Measurements from ENCODE around the gene KASH5.
A peak's percentile ranks its signal among the peaks of the same experiment; 100 is the strongest.
"Not testable (repeated sequence)": the region's sequence is repeated elsewhere in the genome, so short reads cannot be mapped to it uniquely, and the experiment has no call there.

The KASH5 gene

GRCh38 chr19:49362048-49362928, 25.8 kb upstream of the KASH5 start, which contains the start of gene TEAD2:
TSS of gene TEAD2 (minus strand) at chr19:49362416. CDS start at chr19:49360075, 2,341 bp downstream.
- DNase-seq (ENCODE audit: low read depth, low spot score), result no peak

DNA sequence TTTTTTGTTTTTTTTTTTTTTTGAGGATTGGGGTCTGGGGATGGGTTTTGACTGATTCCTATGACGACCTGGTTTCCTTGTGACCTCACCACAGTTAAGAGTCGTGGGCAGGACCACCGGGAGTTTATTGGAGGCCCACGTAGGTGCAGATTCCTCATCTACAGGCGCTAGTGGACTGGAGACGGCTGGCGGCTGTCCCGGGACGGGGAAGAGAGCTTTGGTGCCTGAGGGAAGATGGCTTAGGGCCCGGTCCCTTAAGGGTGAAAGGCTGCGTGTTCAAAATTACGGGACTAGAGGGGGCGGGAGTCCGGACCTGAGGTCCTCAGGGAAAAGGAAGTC, 25.2 kb upstream of the KASH5 start:
- no peak for DNase-seq (ENCODE audit: low read depth, low spot score)

- peak; percentile 98 for DNase-seq (ENCODE audit: low read depth, low spot score)
Observed at GRCh38 chr19:49363268-49364082, 24.6 kb upstream of the KASH5 start, which contains the start of gene DKKL1. TSS of gene DKKL1 (plus strand) at chr19:49363877. CDS start at chr19:49363999, 122 bp downstream.

GRCh38 chr19:49364083-49364737, 23.8 kb upstream of the KASH5 start:
- no peak for DNase-seq (ENCODE audit: low read depth, low spot score)

GRCh38 chr19:49366110-49366509, 21.9 kb upstream of the KASH5 start:
- no peak for DNase-seq (ENCODE audit: low read depth, low spot score)

DNA sequence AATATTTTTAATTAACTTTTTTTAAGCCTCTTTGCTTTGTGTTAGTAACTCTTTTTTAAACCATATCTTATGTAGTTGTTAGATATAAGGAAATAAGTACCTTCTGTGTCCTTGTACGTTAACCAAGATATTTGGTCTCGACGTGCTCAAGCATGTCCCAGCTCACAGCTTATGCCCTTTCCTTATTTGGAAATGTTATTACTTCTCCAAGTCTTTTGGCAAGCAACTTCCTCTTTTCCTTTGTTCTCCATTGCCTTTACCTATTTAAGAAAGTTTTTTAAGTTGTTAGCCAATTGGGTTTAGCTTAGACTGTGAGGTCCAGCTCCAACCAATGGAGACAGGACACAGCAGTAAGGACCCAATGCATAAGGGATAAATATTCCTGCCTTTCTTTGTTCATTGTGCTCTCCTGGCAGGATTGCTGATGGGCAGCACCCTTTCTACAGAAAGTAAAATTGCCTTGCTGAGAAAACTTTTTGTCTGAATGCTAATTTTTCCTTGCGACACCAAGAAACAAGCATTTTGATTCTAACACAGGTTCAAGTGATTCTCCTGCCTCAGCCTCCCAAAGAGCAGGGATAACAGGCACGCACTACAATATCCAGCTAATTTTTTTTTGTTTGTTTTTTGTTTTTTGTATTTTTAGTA, 19.2 kb upstream of the KASH5 start:
- DNase-seq (ENCODE audit: low read depth, low spot score), result no peak

GRCh38 chr19:49371184-49371583, 16.9 kb upstream of the KASH5 start:
- DNase-seq (ENCODE audit: low read depth, low spot score), result no peak

- DNase-seq (ENCODE audit: low read depth, low spot score), result not testable (repeated sequence)
Observed at GRCh38 chr19:49373174-49373573, 14.9 kb upstream of the KASH5 start.

- no peak for DNase-seq (ENCODE audit: low read depth, low spot score)
Observed at GRCh38 chr19:49374665-49375434, 13.2 kb upstream of the KASH5 start.

- no peak for DNase-seq (ENCODE audit: low read depth, low spot score)
Observed at GRCh38 chr19:49378512-49378911, 9.5 kb upstream of the KASH5 start.

GRCh38 chr19:49380391-49380790, 7.7 kb upstream of the KASH5 start:
- DNase-seq (ENCODE audit: low read depth, low spot score), result no peak

GRCh38 chr19:49382639-49383038, 5.4 kb upstream of the KASH5 start:
- DNase-seq (ENCODE audit: low read depth, low spot score), result no peak

GRCh38 chr19:49383599-49383998, 4.5 kb upstream of the KASH5 start:
- DNase-seq (ENCODE audit: low read depth, low spot score), result no peak

DNA sequence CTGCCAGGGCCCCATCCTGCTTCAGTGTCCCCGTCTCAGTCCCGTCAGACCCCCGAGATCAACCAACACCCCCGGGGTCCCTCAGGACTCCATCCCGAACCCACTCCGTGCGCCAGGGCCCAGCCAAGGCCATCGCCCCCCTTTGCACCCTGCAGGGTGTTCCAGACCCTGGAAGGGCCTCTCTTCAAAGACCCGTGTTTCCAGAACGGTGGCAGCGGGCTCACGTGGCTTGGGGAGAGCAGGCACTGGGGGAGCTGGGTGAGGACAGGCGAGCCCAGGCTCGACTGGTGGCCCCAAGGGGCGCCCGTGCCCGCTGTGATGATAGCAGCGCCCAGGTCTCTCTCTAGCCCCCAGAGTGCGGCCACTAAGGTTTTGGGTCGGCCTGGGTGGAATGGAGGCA, 1.4 kb downstream of the KASH5 start:
- no peak for DNase-seq (ENCODE audit: low read depth, low spot score)

DNA sequence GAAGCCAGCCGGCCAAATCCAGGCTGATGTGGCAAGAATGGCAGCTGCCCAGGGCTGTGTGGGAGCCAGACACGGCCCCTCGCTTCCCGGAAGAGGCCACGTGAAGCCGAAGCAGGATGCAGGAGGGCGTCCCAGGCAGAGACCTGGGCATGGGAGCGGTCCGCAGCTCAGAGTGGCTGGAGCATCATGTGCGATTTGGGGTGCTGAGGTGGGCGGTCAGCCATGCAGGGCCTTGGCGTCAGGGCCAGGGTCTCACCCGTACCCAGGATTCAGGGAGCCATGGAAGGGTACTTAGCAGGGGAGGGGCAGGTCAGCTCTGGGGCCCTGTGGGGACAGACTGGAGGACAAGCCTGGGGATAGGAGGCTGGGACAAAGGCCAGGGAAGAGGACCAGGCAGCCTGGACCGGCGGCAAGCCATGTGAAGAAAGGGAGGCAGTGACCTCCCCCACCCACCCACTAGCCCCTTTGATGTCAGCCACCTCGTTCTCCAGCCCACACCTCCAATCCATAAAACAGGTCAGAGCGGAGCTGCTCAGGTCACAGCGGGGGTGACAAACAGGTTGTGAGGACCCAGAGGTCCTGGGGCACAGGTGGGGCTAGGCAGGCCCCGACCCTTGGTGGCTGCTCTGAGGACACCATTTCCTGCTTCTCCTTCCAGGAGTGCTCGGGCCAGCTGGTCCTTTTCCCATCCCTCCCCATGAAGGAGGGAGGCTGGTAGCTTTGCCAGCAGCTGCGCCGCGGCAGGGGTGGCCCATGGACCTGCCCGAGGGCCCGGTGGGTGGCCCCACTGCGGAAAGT, 2.3 kb downstream of the KASH5 start:
- no peak for DNase-seq (ENCODE audit: low read depth, low spot score)

DNA sequence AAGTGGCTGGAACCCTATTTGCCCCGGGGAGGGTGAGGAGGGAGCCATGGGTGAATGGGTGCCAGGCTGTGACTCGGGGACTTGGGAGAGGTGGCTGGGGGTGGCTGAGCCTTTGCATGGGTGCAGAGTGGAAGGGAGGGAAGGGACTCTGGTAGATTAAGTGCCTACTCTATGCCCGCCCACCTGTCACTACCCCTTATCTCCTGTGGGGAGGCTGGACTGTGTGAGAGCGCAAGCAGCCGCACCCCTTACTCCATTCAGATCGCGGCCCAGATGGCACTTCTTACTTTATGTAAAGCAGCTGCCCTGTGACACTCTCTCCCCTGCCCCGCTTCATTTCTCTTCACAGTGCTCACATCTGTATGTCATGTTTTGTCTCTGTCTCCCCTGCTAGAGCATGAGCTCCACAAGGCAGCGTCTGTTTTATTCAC, 2.9 kb downstream of the KASH5 start:
- no peak for DNase-seq (ENCODE audit: low read depth, low spot score)

DNA sequence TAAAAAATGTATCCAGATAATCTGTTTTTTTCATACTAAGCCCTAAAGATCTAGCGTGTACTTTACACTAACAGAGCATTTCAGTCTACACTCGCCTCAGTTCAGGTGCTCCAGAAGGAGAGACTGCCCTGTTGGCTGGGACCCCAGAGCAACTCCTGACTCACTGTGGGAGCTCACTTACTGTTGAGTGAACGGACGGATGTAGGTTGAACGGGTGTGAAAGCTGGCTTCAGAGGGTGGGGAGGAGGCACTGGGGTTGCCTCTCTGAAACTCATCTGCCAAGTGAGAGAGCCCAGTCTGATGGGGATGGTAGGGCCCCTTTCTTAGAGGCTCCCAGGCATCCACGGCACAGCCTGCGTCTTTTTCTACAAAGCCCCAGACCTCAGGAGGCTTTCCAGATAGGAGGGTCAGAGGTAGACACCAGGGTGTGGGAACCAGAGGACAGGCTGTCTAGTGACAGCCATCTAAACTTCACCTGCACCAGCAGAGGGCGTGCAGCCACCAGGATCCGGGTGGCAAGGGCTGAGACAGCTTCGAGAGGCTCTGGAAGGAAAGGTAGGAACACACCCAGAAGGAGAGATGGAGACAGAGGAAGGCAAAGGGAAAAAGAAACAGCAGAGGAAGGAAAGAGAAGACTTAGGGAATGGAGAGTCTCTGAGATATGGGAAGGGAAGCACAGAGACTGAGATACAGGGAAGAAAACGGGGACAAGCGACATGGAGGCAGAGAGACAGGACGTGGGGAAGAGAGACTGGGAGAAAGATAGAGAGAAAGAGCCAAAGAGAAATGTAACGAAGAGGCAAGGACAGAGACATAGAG, 3.7 kb downstream of the KASH5 start:
- DNase-seq (ENCODE audit: low read depth, low spot score), result no peak

DNA sequence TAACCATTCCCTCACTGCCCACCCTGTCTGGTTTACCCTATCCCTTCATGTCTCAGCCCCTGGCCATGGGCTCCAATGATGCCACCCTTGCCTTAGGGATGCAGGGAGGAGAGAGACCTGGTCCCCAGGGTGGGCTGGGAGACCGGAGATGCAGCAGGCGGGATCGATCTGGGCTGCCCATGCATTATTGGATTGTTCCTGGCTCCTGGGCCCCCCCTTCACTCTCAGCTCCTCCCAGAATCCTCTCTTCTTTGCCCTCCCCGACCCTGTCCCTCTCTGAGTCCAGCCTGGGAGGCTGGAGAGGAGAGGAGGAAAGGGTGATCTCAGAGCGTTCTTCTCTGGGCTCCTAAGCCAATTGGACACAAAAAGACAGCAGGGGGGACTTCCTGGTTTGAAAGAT, 5.8 kb downstream of the KASH5 start:
- no peak for DNase-seq (ENCODE audit: low read depth, low spot score)

All from brain pericyte (primary cell).